Esophagus muscularis mucosa (tissue), 4 donors: ENCODE measurements around the gene SAXO2. TPM values are rescaled to one million over a fixed set of nuclear protein-coding genes. Genes with fewer than 3 reads are reported as not detected.
"Not testable (repeated sequence)": the region's sequence is repeated elsewhere in the genome, so short reads cannot be mapped to it uniquely, and the experiment has no call there.

Source experiments
- DNase-seq: peaks from one replicate; pipeline ENCODE4 v3.0.0-alpha.2; 2017; ENCODE audit errors: extremely low spot score
- H3K27ac ChIP-seq, 4 donors: fragments of 200-600 bp; sonication (generic); replicated peaks in 1 of 4; 1 replicate in 3 of 4; 2 replicates in 1 of 4; pipeline ENCODE4 v1.5.1; 2016 to 2019; ENCODE audit warnings: mild to moderate bottlenecking in 1 of 4
- H3K27me3 ChIP-seq, 4 donors: fragments of 200-600 bp; sonication (generic); one replicate each; pipeline versions ENCODE4 v1.5.1 to v1.6.0; 2016 to 2019
- H3K36me3 ChIP-seq, 4 donors: fragments of 200-600 bp; sonication (generic); one replicate each; pipeline ENCODE4 v1.5.1; 2016 to 2019
- H3K4me1 ChIP-seq, 4 donors: fragments of 200-600 bp; sonication (generic); one replicate each; pipeline ENCODE4 v1.5.1; 2016 to 2019
- H3K4me3 ChIP-seq, 4 donors: fragments of 200-600 bp; sonication (generic); 1 replicate in 2 of 4; 2 replicates in 2 of 4; pipeline ENCODE4 v1.5.1; 2016 to 2019; ENCODE audit warnings: mild to moderate bottlenecking in 4 of 4, moderate library complexity in 1 of 4
- H3K9me3 ChIP-seq, 4 donors: fragments of 200-600 bp; sonication (generic); 1 replicate in 3 of 4; 2 replicates in 1 of 4; pipeline ENCODE4 v1.5.1; 2016 to 2019
- EP300 ChIP-seq: sonication (generic); formaldehyde crosslinking; IDR thresholded peaks from one replicate; pipeline ENCODE4 v1.6.1; 2017; ENCODE audit warnings: antibody characterized with exemption
- POLR2A ChIP-seq: fragments of 450-650 bp; IDR thresholded peaks from one replicate; pipeline ENCODE4 v1.6.1; 2017; ENCODE audit warnings: antibody characterized with exemption, moderate library complexity, mild to moderate bottlenecking, low read depth
- POLR2AphosphoS5 ChIP-seq, 2 donors: sonication (generic); formaldehyde crosslinking; IDR thresholded peaks; one replicate each; pipeline ENCODE4 v1.6.1; 2017; ENCODE audit warnings: antibody characterized with exemption in 2 of 2
- WGBS: methylation state at CpG from one replicate; pipeline ENCODE4 v1.1.5; 2018; 5-methylcytosine and 5-hydroxymethylcytosine counted together
- intact Hi-C: fragments of 100-400 bp; cut with DNase I; formaldehyde crosslinking; loops from one replicate; pipeline ENCODE4 v1.15.1; 2023
- total RNA-seq, 4 donors: library from RNA; depleted of rRNA; stranded (reverse); fragments of >200 nt; gene quantifications; one replicate each; pipeline versions ENCODE4 v1.1.0 to v1.2.1, GENCODE V29; 2016
- TF ChIP-seq, protein P1 (sequence below), 3 experiments: fragments of 200-600 bp in 2 of 3; fragments of 450-650 bp in 1 of 3; sonication (generic) in 2 of 3; IDR thresholded peaks; one replicate each; pipeline ENCODE4 v1.5.1; 2017 to 2019; ENCODE audit warnings: antibody characterized with exemption in 3 of 3, mild to moderate bottlenecking in 2 of 3, moderate library complexity in 1 of 3

SAXO2 gene
- total RNA-seq, 4 donors from 2014 or later, result 0.39 to 1.7 (median 1.3) TPM; not detected in 1

DNA sequence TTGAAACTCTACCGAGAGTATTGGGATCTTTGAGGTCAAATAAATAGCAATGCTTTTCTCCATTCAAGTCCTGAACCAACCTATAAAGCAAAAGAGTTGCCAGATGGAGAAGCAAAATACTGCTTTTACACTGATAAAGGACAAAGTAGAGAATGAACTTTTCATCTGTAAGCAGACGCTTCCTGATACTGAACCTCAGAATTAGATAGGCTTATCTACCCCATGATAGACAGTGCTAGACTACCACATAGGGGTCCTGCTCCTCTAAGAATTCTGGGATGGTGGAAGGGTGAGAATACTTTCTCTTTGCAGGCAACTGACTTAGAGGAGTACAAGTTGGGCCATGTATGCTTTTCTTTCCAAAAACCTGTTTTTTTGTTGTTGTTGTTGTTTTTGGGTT lies 9.5 kb downstream of the SAXO2 start:
- H3K9me3 ChIP-seq, result peaks cover 0 to 9% (median 2%) of the 10 kb centered on the region in 4 donors
- H3K27ac ChIP-seq, result no peak overlapping the region
- DNase-seq, result no peak
- H3K36me3 ChIP-seq, result no peaks in the 10 kb centered on the region
- H3K4me1 ChIP-seq, result no peaks in the 10 kb centered on the region
- TF ChIP-seq POLR2AphosphoS5 (IDR thresholded peaks at IDR 0.05) (no peak), EP300 (no peak), POLR2A (no peak)
- TF ChIP-seq, protein P1, sequence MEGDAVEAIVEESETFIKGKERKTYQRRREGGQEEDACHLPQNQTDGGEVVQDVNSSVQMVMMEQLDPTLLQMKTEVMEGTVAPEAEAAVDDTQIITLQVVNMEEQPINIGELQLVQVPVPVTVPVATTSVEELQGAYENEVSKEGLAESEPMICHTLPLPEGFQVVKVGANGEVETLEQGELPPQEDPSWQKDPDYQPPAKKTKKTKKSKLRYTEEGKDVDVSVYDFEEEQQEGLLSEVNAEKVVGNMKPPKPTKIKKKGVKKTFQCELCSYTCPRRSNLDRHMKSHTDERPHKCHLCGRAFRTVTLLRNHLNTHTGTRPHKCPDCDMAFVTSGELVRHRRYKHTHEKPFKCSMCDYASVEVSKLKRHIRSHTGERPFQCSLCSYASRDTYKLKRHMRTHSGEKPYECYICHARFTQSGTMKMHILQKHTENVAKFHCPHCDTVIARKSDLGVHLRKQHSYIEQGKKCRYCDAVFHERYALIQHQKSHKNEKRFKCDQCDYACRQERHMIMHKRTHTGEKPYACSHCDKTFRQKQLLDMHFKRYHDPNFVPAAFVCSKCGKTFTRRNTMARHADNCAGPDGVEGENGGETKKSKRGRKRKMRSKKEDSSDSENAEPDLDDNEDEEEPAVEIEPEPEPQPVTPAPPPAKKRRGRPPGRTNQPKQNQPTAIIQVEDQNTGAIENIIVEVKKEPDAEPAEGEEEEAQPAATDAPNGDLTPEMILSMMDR (IDR thresholded peaks at IDR 0.05), result no peak
- 75% methylated on average over 2 of the region's 2 CpGs for WGBS
- intact Hi-C loops, result no loop called here
- H3K4me3 ChIP-seq, result no peak overlapping the region
- no peaks in the 10 kb centered on the region for H3K27me3 ChIP-seq

DNA sequence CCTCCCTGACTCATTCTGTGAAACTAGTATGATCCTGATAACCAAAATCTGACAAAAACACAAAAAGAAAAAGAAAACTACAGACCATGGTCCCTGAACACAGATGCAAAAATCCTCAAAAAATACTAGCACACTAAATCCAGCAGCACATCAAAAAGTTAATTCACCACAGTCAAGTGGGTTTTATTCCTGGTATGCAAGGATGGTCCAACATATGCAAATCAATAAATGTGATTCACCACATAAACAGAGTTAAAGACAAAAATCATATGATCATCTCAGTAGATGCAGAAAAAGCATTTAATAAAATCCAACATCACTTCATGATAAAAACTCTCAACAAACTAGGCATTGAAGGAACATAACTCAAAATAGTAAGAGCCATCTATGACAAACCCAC lies 12.8 kb downstream of the SAXO2 start:
- DNase-seq, result no peak
- TF ChIP-seq, protein P1 (IDR thresholded peaks at IDR 0.05), result no peak
- TF ChIP-seq POLR2AphosphoS5 (IDR thresholded peaks at IDR 0.05) (no peak), POLR2A (no peak), EP300 (no peak)
- Histone ChIP-seq H3K9me3 (peaks cover 0 to 9% (median 2%) of the 10 kb centered on the region in 4 donors), H3K27ac (no peak overlapping the region), H3K27me3 (peaks cover 0 to 5% (median 0%) of the 10 kb centered on the region in 4 donors), H3K36me3 (no peaks in the 10 kb centered on the region), H3K4me3 (no peak overlapping the region), H3K4me1 (no peaks in the 10 kb centered on the region)
- intact Hi-C loops, result no loop called here

DNA sequence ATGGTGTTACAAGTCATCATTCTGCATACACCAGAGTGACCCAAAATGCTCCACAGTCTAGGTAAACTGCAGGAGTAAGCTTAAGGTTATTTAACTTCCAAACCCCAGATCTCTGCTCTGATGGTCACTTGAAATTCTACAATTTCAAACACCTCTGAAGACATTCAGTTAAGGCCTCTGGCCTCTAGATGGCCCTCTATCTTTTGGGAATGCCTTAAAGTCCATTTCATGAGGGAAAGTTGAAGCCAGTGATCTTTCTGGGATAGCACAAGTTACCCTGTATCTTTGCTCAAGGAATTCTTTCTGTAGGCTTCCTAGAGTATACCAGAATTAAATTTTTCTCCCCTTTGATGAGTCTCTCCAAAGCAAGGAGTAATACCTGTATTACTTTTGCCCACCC lies 18.7 kb downstream of the SAXO2 start:
- DNase-seq, intact Hi-C loops, H3K27ac ChIP-seq: not testable (repeated sequence)

DNA sequence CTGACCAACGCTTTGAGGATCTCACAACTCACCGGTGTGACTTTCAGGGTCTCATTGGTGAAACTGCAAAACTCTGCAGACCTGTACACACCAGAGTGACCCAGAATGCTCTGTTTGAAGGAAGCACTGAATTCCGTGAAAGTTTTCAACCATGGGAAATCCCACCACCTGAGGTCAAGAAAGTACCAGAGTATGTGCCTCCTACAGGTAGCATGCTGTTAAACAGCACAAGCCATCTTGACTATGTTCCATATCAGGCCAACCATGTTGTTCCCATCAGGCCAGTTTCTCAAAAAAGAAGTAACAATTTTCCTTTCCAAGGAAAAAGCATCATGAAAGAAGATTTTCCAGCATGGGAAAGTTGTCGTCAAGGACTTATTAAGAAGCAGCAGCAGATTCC lies 19.8 kb downstream of the SAXO2 start:
- WGBS, result 85% methylated on average over 3 of the region's 4 CpGs
- DNase-seq, intact Hi-C loops, H3K9me3 ChIP-seq, H3K27me3 ChIP-seq, H3K36me3 ChIP-seq, H3K27ac ChIP-seq, H3K4me3 ChIP-seq, H3K4me1 ChIP-seq: not testable (repeated sequence)

More for the DNA sequence above, 18.7 kb downstream of the SAXO2 start:
- TF ChIP-seq, protein P1 (IDR thresholded peaks at IDR 0.05), result peak in 2 of 3 experiments; percentile 9 to 23
- not testable (repeated sequence) for H3K27me3 ChIP-seq, H3K9me3 ChIP-seq, H3K36me3 ChIP-seq, H3K4me1 ChIP-seq, H3K4me3 ChIP-seq

DNA sequence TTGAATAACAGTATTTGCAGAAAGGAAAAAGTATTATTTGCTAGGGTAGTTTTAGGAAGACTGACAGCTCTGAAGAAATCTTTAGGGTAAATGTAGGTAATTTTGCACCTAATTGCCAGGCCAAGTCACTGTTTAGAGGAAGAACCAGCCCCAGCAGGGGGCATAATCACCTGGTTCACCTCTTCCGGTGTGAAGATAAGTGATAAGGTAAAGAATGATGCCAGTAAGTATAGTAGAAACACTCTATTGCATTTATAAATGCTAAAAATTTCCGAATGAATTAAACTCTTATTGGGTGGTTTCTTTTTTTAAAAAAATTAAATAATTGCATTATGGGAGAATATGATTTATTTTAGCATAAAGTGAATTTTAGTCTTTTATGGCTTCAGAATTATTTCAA lies 21.8 kb downstream of the SAXO2 start:
- H3K4me3 ChIP-seq, H3K36me3 ChIP-seq, H3K4me1 ChIP-seq, H3K9me3 ChIP-seq, H3K27ac ChIP-seq, H3K27me3 ChIP-seq, intact Hi-C loops, DNase-seq: not testable (repeated sequence)
- 78% methylated on average over 2 of the region's 2 CpGs for WGBS

DNA sequence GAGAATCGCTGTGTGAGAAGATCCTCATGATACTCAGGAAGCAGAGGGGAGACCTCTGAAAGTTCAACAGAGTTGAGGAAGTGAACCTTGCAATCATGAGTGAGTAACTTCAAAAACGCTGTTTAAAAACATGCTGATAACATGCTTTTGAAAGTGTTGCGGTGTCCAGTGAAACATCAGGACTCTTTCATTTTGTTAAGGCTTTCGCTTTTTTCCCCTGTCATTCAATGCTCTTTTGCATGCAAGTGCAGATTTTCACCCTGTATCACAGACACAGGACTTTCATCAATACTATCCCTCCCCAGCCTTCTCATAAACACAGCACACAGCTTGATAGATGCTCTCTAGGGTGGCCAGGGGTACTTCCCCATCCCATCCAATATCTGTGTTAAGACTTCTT lies 23.9 kb downstream of the SAXO2 start:
- DNase-seq, H3K9me3 ChIP-seq, H3K27ac ChIP-seq, H3K4me1 ChIP-seq, H3K4me3 ChIP-seq, intact Hi-C loops, H3K27me3 ChIP-seq, H3K36me3 ChIP-seq: not testable (repeated sequence)
- 71% methylated on average over 4 of the region's 4 CpGs for WGBS

DNA sequence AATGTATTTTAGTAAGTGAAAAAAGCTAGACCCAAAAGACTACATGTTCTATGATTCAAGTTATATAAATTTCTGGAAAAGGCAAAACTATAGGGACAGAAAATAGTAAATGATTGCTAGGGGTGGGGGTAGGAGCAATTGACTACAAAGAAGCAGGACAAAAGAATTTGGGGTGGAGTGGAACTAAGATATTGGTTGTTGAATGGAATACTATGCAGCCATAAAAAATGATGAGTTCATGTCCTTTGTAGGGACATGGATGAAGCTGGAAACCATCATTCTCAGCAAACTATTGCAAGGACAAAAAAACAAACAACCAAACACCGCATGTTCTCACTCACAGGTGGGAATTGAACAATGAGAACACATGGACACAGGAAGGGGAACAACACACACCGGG lies 25.6 kb downstream of the SAXO2 start:
- H3K27ac ChIP-seq, H3K36me3 ChIP-seq, H3K27me3 ChIP-seq, H3K4me3 ChIP-seq, H3K9me3 ChIP-seq, H3K4me1 ChIP-seq, DNase-seq, intact Hi-C loops: not testable (repeated sequence)
- 97% methylated on average over 2 of the region's 2 CpGs for WGBS
